HG03575 (cell line): ENCODE data around the gene LRRC73.
A peak's percentile ranks its signal among the peaks of the same experiment; 100 is the strongest.
"Not testable (repeated sequence)": the region's sequence is repeated elsewhere in the genome, so short reads cannot be mapped to it uniquely, and the experiment has no call there.

Experiments used
- ATAC-seq: cut with Tn5 transposase; IDR thresholded peaks from one replicate; pipeline ENCODE4 v1.9.1; 2021; ENCODE audit not compliant: unreplicated experiment, insufficient number of reproducible peaks, low FRiP score; ENCODE audit errors: extremely low read depth

The LRRC73 gene, protein sequence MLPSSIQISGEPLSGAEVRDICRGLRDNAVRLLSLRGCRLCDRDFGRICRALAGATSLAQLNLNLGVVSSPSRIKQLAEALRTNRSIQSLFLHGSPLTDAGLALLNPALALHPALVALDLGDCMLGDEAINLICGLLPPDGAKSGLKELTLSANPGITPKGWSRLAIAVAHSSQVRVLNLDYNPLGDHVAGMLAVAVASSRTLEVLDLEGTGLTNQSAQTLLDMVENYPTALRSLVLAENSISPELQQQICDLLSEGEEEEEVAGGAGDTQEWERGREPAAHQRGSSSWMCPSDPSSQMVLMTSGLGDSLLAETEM

DNA sequence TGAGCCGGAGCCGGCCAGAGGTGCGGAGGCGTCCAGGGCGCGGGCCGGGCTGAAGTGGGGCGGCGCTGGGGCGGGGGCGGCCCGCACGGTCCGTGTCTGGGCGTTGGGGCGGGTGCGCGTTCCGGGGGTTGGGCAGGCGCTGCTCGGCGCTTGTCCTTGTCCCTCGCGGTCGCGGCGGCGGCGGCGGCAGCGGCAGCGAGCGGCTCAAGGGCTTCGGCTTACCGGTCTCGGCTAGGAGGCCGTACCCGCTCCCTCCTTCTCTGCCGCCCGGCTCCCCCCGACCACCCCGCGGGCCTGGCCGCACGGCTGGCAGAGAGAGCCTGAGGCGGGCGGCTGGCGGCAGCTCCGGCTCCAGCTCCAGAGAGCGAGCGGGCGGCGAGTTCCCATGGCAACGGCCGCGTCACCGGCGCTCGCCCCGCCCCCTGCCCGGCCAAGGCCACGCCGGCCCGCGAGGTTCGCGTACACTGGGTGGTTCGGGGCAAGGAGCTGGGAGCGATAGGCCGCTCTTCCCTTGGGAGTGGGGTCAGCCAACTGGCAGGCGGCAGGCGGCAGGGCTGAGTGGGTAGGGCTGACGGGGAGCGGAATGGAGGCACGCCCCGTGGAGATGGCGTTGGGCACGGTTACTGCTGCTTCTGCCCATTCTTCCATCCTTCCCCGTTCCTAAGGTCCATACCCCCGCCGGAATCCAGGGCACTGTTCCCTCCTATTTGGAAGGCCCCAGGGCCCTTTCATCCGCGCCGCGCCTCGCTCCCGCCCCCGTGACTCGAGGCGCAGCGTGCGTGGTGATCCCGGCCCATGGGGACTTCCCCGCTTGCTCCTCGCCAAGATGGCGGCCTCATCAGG lies at the start of gene LRRC73:
TSS of gene LRRC73 (minus strand) at position 363 of the 843 bp plus-strand sequence. CDS start 561 bp downstream, outside the sequence.
- no peak for ATAC-seq

DNA sequence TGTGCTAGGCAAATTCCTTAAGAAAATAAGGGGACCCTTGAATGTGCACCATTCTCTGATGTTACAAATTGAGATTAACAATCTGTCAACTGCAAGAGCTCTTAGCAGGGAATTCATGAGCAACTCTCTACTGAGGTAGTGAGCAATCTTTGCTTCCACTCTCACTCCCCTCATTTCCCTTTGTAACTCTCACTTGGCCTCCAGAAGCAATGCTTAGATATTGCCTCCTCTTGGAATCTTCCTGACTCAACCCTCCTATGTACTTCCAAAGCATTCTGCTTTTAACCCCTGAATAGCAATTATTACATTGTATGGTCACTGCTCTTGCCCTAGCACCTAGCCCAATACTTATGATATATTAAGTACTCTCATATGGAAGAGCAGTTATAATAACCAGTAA lies 49.2 kb upstream of the LRRC73 start:
- no peak for ATAC-seq

DNA sequence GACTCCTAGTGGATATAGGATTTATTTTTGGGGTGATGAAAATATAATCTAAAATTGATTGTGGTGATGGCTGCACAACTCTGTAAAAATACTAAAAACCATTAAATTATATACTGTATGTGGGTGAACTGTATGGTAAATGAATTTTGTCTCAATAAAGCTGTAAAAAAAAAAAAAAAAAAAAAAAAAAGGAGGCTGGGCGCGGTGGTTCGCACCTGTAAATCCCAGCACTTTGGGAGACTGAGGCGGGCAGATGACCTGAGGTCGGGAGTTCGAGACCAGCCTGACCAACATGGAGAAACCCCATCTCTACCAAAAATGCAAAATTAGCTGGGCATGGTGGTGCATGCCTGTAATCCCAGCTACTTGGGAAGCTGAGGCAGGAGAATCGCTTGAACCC lies 47.5 kb upstream of the LRRC73 start:
- not testable (repeated sequence) for ATAC-seq

DNA sequence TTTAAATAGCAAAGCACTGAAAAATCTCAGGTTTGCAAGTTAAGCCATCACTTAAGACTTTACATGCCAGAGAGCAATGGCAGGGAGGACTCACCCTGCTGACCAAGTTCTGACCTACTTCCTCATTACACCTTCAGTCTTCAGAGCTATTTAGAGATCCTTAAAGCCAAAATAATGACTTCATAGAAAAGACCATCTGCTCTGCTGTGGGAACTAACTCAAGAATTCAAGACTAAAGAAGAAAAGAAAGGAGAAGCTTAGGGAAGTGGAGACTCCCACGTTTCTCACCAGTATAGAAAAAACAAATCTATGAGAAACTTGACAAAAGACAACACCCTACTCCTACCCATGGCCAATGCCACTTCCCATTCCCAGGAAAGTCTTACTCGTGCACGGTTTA lies 37.1 kb upstream of the LRRC73 start:
- ATAC-seq = no peak

DNA sequence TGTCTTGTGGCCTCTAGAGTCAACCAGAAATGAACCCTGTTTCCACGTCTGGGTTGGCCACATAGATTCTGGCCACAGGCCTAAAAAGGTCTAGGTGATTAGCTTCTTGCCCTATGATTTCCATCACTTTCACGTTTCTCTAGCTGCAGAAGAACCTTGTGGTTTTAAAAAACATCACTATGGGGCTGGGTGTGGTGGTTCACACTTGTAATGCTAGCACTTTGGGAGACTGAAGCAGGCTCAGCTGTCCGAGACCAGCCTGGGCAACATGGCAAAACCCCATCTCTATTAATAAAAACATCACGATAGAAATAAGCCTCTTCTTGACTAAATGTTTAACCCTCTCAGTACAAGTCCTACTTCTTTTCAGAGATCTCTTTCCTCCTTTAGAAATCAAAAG lies 34.3 kb upstream of the LRRC73 start:
- ATAC-seq = no peak

DNA sequence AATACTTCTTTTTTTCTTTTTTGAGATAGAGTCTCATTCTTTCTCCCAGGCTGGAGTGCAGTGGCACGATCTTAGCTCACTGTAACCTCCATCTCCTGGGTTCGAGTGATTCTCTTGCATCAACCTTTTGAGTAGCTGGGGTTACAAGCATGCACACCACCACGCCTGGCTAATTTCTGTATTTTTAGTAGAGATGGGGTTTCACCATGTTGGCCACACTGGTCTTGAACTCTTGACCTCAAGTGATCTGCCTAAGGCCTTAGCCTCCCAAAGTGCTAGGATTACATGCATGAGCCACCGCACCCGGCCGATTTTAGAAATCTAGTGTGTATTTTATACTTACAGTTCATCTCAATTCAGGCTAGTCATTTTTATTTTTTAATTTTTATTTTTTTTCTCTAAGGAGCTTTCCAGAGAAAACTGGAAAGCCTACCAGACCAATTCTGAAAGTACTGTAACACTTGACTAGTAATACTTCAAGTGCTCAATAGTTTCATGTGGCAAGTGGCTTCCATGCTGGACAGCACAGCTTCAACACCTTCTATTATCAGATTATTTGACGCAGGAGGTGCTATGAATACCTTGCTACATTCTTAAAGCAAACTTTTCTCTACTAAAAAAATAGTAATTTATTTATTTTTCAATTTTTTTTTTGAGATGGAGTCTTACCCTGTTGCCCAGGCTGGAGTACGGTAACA lies 31.8 kb upstream of the LRRC73 start:
- no peak for ATAC-seq

DNA sequence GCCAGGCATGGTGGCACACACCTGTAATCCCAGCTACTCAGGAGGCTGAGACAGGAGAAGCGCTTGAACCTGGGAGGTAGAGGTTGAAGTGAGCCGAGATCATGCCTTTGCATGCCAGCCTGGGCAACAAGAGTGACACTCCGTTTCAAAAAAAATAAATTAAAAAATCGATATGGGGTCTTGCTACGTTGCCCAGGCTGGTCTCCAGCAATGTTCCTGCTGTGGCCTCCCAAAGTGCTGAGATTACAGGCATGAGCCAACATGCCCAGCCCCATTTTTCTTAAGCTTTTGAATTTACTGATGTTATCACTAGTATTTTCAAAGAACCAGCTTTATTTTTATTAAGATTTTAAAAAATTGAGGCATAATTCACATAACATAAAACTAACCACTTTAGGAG lies 30.4 kb upstream of the LRRC73 start:
- no peak for ATAC-seq

DNA sequence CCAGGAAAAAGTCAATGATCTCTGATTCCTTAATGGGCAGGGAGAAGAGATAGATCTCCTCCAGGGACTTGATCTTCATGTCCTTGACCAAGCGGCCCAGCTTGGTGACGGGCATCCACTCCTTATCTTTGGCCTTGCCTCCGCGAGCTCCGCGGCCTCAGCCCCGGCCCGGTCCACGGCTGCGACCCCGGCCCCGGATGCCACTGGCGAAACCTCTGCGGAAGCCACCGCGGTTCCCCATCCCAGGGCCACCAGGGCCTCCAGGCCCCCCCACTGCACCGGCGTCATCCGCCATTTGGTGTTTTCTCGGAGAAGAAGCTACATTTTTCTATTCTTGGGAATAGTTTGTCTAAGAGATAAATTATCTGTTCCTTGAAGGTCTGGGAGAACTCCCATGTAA lies 29.3 kb upstream of the LRRC73 start:
- not testable (repeated sequence) for ATAC-seq

DNA sequence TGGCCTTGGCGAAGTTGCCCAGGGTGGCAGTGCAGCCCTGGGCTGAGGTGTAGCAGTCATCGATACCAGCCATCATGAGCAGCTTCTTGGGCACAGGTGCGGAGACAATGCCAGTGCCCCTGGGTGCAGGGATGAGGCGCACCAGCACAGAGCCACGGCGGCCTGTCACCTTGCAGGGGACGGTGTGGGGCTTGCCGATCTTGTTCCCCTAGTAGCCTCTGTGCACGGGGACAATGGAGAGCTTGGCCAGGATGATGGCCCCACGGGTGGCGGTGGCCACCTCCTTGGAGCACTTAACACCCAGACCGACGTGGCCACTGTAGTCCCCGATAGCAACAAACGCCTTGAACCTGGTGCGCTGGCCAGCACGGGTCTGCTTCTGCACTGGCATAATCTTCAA lies 28.8 kb upstream of the LRRC73 start:
- ATAC-seq = not testable (repeated sequence)

DNA sequence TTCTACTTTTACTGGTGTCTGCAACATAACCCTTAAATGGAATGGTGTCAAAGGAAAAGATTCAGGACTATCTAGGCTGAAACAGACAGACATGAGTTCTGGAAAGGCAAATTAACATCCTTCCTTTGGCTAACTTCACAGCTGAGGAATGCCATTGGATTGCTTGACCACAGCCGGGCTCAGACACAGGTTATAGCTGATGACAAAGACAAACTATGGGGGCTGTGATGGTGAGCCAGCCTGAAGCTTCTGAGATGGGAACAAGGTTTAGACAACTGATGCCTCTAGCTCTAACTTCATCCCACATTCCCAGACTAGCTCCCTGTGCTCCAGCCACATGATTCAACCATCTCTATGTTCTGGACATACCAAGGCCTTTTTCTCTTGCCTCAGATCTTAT lies 22.1 kb upstream of the LRRC73 start:
- no peak for ATAC-seq

DNA sequence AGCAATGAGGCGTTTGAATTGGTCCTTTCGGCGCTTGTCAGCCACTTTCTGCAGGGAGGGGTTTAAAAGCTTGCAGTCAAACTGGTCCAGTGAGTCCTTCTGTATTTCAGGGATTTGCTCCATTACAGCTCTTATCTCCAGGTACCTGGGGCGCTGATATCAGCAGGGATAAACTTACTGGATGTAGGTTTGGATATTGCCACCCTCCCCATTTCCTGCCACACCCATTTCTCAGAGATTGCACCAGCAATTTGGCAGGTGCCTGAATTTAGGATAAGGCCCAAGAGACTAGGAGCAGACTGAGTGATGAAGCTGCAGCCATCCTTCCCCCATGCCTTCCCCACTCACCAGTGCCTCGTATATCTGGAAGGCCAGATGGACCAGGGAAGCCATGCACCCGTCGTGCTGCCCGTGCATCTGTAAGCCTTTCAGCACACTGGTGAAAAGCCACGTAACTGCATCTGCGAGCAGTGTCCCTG lies 14.4 kb upstream of the LRRC73 start:
- no peak for ATAC-seq

DNA sequence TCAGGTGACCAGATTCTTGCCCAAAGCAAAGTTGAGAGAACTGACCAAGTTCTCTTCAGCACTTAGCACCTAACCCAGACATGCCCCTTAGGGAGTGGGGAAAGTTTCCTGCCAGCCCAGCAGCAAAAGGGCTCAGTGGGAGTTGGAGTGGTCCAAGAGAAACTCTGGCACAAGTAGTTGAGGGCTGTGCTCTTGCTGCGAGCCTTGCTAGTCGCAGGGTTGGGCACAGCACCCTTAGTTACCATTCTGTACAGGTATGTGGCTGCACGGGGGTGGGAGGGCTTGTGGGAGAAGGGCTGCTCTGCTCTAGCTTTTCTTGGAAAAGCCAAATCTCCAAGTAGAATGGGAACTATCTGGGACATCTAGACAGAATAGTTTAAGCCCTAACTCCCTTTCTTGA lies 13.1 kb upstream of the LRRC73 start:
- no peak for ATAC-seq

DNA sequence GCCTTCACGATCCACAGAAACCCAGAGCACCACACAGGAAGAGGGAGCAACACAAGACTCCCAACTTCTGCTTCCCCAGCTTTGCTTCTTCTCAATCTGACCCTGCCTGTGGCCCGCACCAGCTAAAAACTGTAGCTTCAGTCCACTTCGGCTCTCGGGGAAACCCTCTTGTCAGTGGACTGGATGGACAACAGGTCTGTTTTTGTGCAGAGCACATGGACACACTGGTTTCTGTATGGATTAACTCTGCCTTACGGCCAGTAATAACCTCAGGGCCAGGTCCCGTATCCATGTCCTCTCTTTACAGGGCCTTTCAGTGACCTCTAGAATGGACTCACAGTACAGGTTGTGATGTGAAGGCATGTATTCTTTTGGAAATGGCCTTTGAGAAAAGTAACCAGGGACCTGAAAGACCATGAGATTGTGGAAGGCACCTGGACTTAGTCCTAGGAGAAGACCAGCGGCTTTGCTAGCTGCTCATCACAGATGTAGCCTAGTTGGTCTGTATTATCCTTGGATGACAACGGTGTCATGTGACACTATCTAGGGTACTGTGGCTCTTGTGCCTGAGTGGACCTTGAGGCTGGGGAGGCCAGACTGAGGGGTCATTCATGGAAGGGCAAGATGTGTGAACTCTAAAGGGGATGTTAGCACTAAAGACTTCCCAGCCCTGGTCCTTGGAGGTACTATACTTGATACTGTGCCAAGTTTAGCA lies 12.6 kb upstream of the LRRC73 start:
- ATAC-seq = no peak

DNA sequence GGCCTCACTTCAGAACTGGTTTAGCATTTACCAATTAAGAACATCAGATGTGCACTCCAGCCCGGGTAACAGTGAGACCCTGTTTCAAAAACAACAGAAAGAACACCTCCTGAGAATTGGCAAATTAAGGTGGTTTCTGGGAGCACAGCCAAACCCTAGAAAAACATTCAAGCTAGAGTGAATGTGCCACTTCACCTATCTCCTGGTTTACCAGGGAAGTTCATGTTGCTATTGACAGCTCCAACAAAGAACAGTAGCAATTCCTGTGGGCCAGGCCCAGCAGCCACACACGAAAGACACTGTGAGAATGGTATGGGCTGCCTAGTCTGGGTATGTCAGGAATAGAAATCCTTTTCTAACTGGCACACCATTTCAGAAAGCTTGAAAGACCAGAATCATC lies 11.7 kb upstream of the LRRC73 start:
- ATAC-seq = no peak

DNA sequence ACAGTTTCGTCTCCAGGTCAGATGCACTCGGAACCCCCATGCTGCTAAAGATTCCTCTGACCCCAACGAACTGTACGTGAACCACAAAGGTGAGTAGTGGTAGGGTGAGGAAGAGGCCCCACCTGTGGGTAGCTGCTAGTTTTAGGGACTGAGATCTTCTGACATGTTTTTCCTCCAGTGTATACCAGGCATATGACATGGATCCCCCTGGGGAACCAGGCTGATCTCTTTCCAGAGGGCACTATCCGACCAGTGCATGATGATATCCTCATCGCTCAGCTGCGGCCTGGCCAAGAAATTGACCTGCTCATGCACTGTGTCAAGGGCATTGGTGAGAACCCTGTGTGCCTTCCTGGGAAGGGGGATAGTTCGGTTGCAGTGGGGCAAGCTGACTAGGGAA lies 10.0 kb upstream of the LRRC73 start:
- no peak for ATAC-seq

DNA sequence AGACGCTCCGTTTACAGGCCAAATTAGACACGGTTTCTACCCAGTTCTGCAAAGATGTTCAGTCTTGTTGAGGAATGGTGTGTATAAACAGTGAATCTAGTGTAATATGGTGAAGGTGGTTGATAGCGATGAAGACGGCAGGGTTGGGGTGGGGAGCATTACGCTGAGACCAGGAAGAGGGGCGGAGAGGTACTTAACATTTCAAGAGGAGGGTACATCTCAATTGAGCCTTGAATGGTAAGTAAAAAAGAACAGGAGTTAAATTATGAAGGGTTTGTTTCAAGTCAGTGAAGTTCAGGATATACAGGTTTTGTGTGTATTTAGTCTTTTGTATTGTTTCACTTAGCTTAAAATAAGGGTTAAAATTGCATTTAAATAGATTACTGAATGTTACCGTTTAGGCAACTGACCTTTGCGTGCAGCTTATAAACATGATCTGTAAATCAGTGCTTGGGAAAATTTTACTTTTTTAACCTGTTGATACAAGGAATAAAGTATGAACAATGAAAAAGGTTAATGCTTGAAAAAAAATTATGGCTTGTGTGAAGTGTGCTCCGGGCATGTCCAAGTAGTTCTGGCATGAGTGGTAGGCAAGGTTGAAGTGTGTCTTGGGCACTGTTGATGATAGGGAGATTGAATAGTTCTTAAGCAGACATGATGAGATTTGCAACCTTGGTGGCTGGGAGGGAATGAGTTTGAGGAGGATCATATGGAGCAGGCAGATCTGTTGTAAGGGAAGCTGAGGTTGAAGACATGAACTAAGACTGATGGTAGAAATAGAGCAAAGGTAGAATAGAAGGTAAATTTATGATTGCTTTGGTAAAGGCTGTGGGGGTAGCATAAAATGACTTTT lies 7.6 kb upstream of the LRRC73 start:
- ATAC-seq = no peak

DNA sequence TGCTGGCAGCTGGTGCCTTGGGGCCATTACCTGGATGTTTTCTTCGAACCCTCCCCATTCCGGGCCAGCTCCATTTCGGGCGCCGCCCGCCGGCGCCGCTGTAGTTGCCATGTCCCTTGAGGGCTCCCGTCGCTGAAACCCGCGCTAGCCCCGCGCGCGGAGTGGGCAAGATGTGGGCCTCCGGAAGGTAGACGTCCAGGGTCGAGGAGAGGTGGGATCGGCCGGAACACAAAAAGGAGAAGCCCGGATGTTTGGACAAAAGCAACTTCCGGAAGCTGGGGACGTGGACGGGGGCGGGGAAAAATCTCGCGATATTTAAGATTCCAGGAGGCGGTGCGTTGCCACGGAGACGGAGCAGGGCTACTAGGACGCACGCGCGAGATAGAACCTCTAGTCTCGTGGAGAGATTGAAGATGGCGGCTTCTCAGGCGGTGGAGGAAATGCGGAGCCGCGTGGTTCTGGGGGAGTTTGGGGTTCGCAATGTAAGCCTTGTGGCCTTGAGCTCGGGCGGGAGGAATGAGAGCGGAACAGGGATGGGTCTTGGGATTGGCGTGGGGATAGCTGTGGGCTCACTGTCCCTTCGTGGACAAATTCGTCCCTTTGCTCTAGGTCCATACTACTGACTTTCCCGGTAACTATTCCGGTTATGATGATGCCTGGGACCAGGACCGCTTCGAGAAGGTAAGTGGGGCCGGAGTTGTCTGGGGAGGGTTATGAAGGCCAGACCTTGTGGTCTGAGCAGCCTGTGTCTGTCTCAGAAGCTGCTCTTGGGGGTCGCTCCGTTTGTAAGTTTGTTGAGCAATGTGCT lies 6.8 kb upstream of the LRRC73 start, which contains the start of the genes POLR1C and YIPF3:
TSS of gene POLR1C (plus strand) at position 393 of the 808 bp plus-strand sequence. CDS start at position 414, 21 bp downstream.
TSS of gene YIPF3 (minus strand) at position 230 of the 808 bp plus-strand sequence. CDS start at position 111, 119 bp downstream.
- peak; percentile 66 for ATAC-seq
